Endothelial cell of umbilical vein (primary cell): ENCODE data around the gene TMEM18.

ENCODE experiments used
- EZH2 ChIP-seq: IDR thresholded peaks from 2 replicates; pipeline ENCODE4 v1.6.1; 2012; ENCODE audit warnings: borderline replicate concordance, low read depth, mild to moderate bottlenecking, moderate library complexity, low read length, inconsistent platforms; ENCODE audit not compliant: severe bottlenecking
- FOS ChIP-seq: IDR thresholded peaks from 2 replicates; pipeline ENCODE4 v1.6.1; 2011; ENCODE audit warnings: mild to moderate bottlenecking, low read length, moderate library complexity, borderline replicate concordance; ENCODE audit not compliant: insufficient read depth
- GATA2 ChIP-seq: IDR thresholded peaks from 2 replicates; pipeline ENCODE4 v1.7.0; 2011; ENCODE audit warnings: low read depth, mild to moderate bottlenecking, moderate library complexity, mixed read lengths, low read length; ENCODE audit not compliant: insufficient read length, insufficient read depth
- JUN ChIP-seq: IDR thresholded peaks from 2 replicates; pipeline ENCODE4 v1.6.1; 2011; ENCODE audit warnings: borderline replicate concordance, low read depth; ENCODE audit not compliant: insufficient read length, insufficient read depth
- MYC ChIP-seq: IDR thresholded peaks from one replicate; pipeline ENCODE4 v1.6.1; 2011; ENCODE audit warnings: mild to moderate bottlenecking, low read depth, low read length
- POLR2A ChIP-seq: IDR thresholded peaks from 2 replicates; pipeline ENCODE4 v1.6.1; 2012; ENCODE audit warnings: low read depth, mild to moderate bottlenecking, control low read depth, low read length
- POLR2AphosphoS5 ChIP-seq: IDR thresholded peaks from 2 replicates; pipeline ENCODE4 v1.6.1; 2012; ENCODE audit warnings: low read depth, mild to moderate bottlenecking, control low read depth, low read length, moderate library complexity; ENCODE audit not compliant: insufficient read depth
- TF ChIP-seq, protein P1 (sequence below), 2 donors: IDR thresholded peaks; 1 replicate in 1 of 2; 2 replicates in 1 of 2; pipeline ENCODE4 v1.5.1; 2011; ENCODE audit warnings: low read length in 2 of 2, mild to moderate bottlenecking in 2 of 2, moderate library complexity in 2 of 2, control low read depth in 1 of 2, inconsistent platforms in 1 of 2, low read depth in 1 of 2; ENCODE audit not compliant: insufficient read depth in 1 of 2; ENCODE audit errors: extremely low read depth in 1 of 2
- TF ChIP-seq, protein P2 (sequence below): IDR thresholded peaks from 2 replicates; pipeline ENCODE4 v1.6.1; 2011; ENCODE audit not compliant: insufficient read depth, insufficient read length

DNA sequence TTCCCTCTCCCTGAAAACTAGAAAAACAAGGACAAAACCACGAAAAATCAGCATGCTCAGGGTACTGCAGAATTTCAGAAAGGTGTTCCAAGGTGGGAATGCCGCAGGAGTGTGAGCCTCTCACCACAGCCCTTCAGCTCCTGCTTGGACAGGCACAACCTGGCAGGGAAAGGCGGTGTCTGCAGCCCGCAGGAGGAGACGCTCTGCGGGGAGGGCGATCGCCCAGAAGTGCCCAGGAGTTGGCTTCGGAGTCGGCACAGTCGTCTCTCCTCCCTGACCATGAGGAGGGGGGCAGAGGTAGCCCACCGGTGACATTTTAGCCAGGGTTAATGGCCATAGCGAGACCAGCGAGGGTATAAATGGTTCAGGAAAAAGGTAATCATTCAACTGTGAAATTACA is 57.2 kb downstream of the TMEM18 start:
- TF ChIP-seq, protein P1, sequence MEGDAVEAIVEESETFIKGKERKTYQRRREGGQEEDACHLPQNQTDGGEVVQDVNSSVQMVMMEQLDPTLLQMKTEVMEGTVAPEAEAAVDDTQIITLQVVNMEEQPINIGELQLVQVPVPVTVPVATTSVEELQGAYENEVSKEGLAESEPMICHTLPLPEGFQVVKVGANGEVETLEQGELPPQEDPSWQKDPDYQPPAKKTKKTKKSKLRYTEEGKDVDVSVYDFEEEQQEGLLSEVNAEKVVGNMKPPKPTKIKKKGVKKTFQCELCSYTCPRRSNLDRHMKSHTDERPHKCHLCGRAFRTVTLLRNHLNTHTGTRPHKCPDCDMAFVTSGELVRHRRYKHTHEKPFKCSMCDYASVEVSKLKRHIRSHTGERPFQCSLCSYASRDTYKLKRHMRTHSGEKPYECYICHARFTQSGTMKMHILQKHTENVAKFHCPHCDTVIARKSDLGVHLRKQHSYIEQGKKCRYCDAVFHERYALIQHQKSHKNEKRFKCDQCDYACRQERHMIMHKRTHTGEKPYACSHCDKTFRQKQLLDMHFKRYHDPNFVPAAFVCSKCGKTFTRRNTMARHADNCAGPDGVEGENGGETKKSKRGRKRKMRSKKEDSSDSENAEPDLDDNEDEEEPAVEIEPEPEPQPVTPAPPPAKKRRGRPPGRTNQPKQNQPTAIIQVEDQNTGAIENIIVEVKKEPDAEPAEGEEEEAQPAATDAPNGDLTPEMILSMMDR (IDR thresholded peaks at IDR 0.05; ENCODE audit: extremely low read depth in 1 of 2, insufficient read depth in 1 of 2, low read depth in 1 of 2, low read length in 2 of 2) = no peak
- TF ChIP-seq FOS (no peak), EZH2 (no peak), POLR2A (no peak), POLR2AphosphoS5 (no peak), JUN (no peak), MYC (no peak), GATA2 (no peak)
- TF ChIP-seq, protein P2, sequence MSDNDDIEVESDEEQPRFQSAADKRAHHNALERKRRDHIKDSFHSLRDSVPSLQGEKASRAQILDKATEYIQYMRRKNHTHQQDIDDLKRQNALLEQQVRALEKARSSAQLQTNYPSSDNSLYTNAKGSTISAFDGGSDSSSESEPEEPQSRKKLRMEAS = no peak
